ENCODE results near the gene S1PR2. TPM values are rescaled to one million over a fixed set of nuclear protein-coding genes. Genes with fewer than 3 reads are reported as not detected.
A peak's percentile ranks its signal among the peaks of the same experiment; 100 is the strongest.
"Not testable (repeated sequence)": the region's sequence is repeated elsewhere in the genome, so short reads cannot be mapped to it uniquely, and the experiment has no call there.

Gene S1PR2
- total RNA-seq, 1 experiment from 2014 or later, result 3.7 TPM

GRCh38 chr19:10254244-10254643 is 23.1 kb upstream of the S1PR2 start:
- DNase-seq (ENCODE audit: low read depth), result no peak

GRCh38 chr19:10252707-10253106 is 21.6 kb upstream of the S1PR2 start:
- no peak for DNase-seq (ENCODE audit: low read depth)

GRCh38 chr19:10251792-10252694 is 20.9 kb upstream of the S1PR2 start, which contains the start of gene MRPL4:
Gene MRPL4 (plus strand): TSS chr19:10252214. CDS start chr19:10252254, 40 bp downstream.
- DNase-seq (ENCODE audit: low read depth), result peak; percentile 99

GRCh38 chr19:10246511-10246910 is 15.4 kb upstream of the S1PR2 start:
- no peak for DNase-seq (ENCODE audit: low read depth)

- DNase-seq (ENCODE audit: low read depth), result no peak
Measured at GRCh38 chr19:10245189-10245939, 14.2 kb upstream of the S1PR2 start.

- no peak for DNase-seq (ENCODE audit: low read depth)
Measured at GRCh38 chr19:10243606-10244005, 12.5 kb upstream of the S1PR2 start.

GRCh38 chr19:10241826-10242449 is 10.8 kb upstream of the S1PR2 start:
- not testable (repeated sequence) for DNase-seq (ENCODE audit: low read depth)

GRCh38 chr19:10238172-10238783 is 7.1 kb upstream of the S1PR2 start:
- DNase-seq (ENCODE audit: low read depth), result peak; percentile 78

GRCh38 chr19:10237702-10238101 is 6.6 kb upstream of the S1PR2 start:
- no peak for DNase-seq (ENCODE audit: low read depth)

- not testable (repeated sequence) for DNase-seq (ENCODE audit: low read depth)
Measured at GRCh38 chr19:10235409-10235808, 4.3 kb upstream of the S1PR2 start.

GRCh38 chr19:10235003-10235402 is 3.9 kb upstream of the S1PR2 start:
- no peak for DNase-seq (ENCODE audit: low read depth)

- DNase-seq (ENCODE audit: low read depth), result no peak
Measured at GRCh38 chr19:10233946-10234345, 2.8 kb upstream of the S1PR2 start.

- no peak for DNase-seq (ENCODE audit: low read depth)
Measured at GRCh38 chr19:10231612-10232228, 589 bp upstream of the S1PR2 start.

GRCh38 chr19:10230173-10230860 is 814 bp downstream of the S1PR2 start:
- DNase-seq (ENCODE audit: low read depth), result no peak

GRCh38 chr19:10228920-10229319 is 2.2 kb downstream of the S1PR2 start:
- no peak for DNase-seq (ENCODE audit: low read depth)

- DNase-seq (ENCODE audit: low read depth), result no peak
Measured at GRCh38 chr19:10228393-10228792, 2.7 kb downstream of the S1PR2 start.

- no peak for DNase-seq (ENCODE audit: low read depth)
Measured at GRCh38 chr19:10227026-10227971, 3.8 kb downstream of the S1PR2 start.

- no peak for DNase-seq (ENCODE audit: low read depth)
Measured at GRCh38 chr19:10226376-10227025, 4.6 kb downstream of the S1PR2 start.

GRCh38 chr19:10226021-10226375 is 5.1 kb downstream of the S1PR2 start:
- no peak for DNase-seq (ENCODE audit: low read depth)

Data from Daoy (cell line).